ENCODE measurements around the gene CPD.

Gene CPD

DNA sequence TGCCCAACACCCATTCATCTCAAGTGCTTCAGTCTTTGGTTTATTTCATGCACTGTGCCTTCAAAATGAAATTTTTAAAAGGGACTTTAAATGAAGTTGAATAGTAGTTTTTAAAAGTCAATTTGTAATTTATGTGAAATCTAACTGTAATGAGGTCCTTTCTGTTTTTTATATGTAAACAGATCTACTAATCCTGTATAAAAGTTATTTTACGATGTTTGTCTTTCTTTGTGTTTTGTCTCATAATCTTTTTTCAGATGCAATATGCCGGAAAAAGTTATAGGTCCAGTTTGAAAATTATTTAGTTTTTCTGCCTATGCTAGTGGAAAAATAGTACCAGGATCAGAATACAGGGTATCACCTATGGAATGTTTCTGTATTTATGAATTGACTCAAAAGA, 89.7 kb downstream of the CPD start:
- Mint-ChIP-seq H3K4me3 (no peak overlapping the region), H3K27me3 (no peaks in the 10 kb centered on the region), H3K27ac (no peak overlapping the region), H3K4me1 (ENCODE audit: low read depth) (no peaks in the 10 kb centered on the region), H3K36me3 (peaks cover 5% of the 10 kb centered on the region), H3K9me3 (ENCODE audit: low read depth) (no peaks in the 10 kb centered on the region)

DNA sequence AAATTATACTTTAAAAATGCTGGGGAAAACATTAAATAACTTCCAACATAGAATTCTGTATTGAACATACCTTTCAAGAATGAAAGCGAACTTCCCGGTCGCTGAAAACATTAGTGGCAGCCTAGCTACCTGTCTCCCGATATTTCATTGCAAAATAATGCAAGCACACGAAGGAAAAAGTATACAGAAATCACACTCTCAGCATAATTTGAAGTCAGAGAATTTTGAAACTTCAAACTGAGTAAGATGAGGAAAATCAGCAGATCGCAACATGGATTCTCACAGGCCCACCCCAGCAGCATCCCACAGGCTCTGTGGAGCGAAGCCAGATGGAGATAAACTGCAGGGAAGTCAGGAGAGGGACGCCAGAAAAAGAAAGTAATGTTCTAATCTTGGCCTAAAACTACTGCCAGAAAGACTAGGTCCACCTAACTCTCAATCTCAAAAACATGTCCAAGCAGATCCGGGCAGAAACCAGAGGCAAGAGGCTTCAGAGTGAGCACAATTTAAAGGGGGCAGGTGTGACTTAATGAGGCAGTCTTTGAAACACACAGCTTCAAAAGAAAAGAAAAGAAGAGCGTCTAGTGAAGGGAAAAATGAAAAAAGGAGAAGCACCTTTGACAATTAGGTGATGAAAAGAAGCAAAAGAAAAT, 93.6 kb downstream of the CPD start:
- Mint-ChIP-seq H3K27me3 (no peaks in the 10 kb centered on the region), H3K4me3 (no peak overlapping the region), H3K27ac (no peak overlapping the region), H3K36me3 (peaks cover 4% of the 10 kb centered on the region), H3K9me3 (ENCODE audit: low read depth) (no peaks in the 10 kb centered on the region), H3K4me1 (ENCODE audit: low read depth) (peaks cover 19% of the 10 kb centered on the region)

DNA sequence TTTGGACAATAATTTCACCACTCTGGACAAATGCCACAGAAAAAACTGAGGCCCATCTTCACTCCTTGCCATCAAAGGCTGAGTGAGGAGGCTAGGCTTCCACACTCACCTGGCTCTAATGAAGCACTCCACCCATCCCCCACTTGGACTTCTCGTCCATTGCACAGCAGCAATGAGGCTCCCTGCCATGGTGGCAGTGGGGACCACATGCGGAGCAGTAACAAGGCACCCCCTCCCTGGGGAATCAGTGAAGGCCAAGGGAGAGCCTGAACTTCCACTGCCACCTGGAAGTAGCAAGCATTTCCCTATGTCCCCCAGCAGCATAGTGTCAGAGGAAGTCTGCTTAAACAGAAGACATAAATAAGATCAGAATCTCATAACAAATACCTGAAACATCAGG, 96.5 kb downstream of the CPD start:
- Mint-ChIP-seq H3K36me3 (peaks cover 4% of the 10 kb centered on the region), H3K9me3 (ENCODE audit: low read depth) (no peaks in the 10 kb centered on the region), H3K27ac (no peak overlapping the region), H3K4me1 (ENCODE audit: low read depth) (peaks cover 37% of the 10 kb centered on the region), H3K27me3 (no peaks in the 10 kb centered on the region), H3K4me3 (no peak overlapping the region)

DNA sequence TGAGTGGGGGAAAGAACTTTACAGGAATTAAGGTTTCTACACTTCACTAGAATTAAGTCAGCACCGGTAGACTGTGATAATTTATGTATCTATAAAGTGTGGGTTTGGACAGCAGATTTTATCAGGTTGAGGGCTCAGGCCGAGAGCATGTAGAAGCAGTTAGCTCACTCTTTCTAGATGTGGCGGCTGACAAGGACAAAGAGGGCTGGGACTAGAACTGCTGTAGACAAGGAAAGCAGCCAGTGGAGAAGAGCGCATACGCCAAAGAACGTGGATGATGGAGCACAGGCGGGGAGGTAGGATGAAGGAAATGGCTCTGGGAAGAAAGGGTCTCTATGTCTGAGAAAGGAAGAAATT, 98.0 kb downstream of the CPD start:
- peaks cover 42% of the 10 kb centered on the region for H3K4me1 Mint-ChIP-seq (ENCODE audit: low read depth)
- H3K27me3 Mint-ChIP-seq: no peaks in the 10 kb centered on the region
- H3K27ac Mint-ChIP-seq: peak overlapping the region; percentile 99
- no peaks in the 10 kb centered on the region for H3K9me3 Mint-ChIP-seq (ENCODE audit: low read depth)
- peak overlapping the region; percentile 99 for H3K4me3 Mint-ChIP-seq
- peaks cover 4% of the 10 kb centered on the region for H3K36me3 Mint-ChIP-seq

DNA sequence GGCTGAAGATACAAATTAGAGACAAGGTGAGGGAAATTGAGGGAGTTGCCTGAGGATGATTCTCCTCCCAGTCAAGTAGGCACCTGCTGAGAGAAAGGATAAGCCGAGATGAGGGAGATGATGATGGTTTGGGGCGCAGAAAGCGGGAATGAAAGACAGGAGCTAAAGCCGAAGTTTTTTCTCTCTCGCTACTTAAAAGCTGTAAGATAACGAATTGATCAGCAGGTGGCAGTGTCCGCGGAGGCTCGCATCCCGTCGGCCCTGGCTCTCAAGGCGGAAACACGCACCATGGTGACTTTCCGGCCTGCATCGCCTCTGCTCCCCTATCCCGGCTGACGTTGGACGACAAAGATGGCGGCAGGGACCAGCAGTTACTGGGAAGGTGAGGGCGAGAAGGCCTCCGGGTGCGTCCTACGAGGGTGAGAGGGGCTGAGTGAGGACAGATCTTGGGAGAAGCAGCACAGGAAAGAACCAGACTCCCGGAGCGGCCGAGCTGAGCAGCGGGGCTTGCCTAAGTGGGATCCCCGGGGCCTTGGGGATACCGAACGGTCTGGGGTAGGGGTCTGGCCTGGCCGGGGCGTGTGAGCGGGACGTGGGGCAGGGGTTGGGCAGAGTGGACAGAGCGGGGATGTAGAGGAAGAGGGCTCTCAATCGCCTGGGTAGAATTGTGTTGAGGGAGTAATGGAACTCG, 98.5 kb downstream of the CPD start, which contains the start of gene GOSR1:
Gene GOSR1 (plus strand): TSS at position 326 of the 691 bp plus-strand sequence. CDS start 26 bp downstream, at position 352.
- Mint-ChIP-seq H3K27me3 (no peaks in the 10 kb centered on the region), H3K4me1 (ENCODE audit: low read depth) (peaks cover 44% of the 10 kb centered on the region), H3K27ac (peak within 1 kb of the TSS; percentile 99), H3K36me3 (peaks cover 4% of the 10 kb centered on the region), H3K9me3 (ENCODE audit: low read depth) (no peaks in the 10 kb centered on the region), H3K4me3 (peak within 1 kb of the TSS; percentile 99)

DNA sequence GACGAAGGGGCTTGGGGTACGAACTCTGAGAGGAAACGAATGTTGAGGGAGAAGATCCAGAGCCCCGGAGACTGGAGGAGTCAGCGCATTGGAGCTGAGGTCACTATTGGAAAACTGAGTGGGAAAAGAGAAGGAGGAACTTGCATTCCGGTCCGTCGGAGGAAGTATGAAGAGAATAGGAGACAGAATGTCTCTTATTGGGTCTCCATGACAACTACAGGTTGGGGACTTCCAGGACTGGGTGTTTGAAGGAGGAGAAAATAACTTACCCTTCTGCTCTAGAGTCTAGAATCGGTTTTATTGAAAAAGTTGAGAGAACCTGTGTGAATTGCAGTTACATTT, 99.0 kb downstream of the CPD start:
- Mint-ChIP-seq H3K27me3 (no peaks in the 10 kb centered on the region), H3K27ac (peak overlapping the region; percentile 99), H3K9me3 (ENCODE audit: low read depth) (no peaks in the 10 kb centered on the region), H3K4me3 (peak overlapping the region; percentile 99), H3K4me1 (ENCODE audit: low read depth) (peaks cover 45% of the 10 kb centered on the region), H3K36me3 (peaks cover 4% of the 10 kb centered on the region)

DNA sequence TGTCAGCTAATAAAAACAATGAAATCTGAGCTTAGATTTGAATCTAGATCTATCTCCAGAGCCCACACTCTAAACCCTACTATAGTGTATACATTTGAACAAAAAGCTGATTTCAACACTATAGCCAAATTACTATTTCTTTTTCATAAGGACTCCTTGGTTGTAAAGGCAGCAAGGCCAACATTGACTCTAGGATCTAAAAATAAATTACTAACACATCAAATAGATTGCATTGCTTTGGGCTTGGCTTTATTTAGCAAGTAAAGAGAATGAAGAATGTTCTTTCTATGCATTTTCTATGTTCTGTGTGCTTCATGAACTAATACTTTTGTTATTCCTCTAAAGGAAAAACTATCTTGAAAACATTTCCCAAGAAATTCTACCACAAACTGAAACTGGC, 103.8 kb downstream of the CPD start:
- H3K4me3 Mint-ChIP-seq: no peak overlapping the region
- H3K36me3 Mint-ChIP-seq: no peaks in the 10 kb centered on the region
- H3K9me3 Mint-ChIP-seq (ENCODE audit: low read depth): no peaks in the 10 kb centered on the region
- H3K27me3 Mint-ChIP-seq: no peaks in the 10 kb centered on the region
- H3K4me1 Mint-ChIP-seq (ENCODE audit: low read depth): peaks cover 35% of the 10 kb centered on the region
- H3K27ac Mint-ChIP-seq: no peak overlapping the region

DNA sequence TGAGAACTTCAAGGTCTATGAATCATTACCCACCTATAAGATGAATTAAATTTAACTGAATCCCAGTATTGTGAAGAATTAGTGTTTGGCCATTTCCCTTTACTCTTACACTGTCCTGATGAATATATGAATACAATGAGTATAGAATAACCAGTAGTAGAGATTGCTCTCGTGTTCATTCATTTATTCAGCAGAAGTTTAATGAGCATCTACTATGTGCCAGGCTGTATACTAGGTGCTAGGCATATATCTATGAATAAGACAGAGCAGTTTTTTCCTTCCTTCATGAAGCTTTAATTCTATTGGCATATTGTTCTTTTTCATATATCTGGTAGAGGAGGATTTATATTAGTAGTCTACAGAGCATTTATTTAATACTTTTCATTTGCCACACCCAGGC, 104.4 kb downstream of the CPD start:
- no peaks in the 10 kb centered on the region for H3K27me3 Mint-ChIP-seq
- peaks cover 29% of the 10 kb centered on the region for H3K4me1 Mint-ChIP-seq (ENCODE audit: low read depth)
- no peaks in the 10 kb centered on the region for H3K9me3 Mint-ChIP-seq (ENCODE audit: low read depth)
- no peak overlapping the region for H3K27ac Mint-ChIP-seq
- H3K4me3 Mint-ChIP-seq: no peak overlapping the region
- H3K36me3 Mint-ChIP-seq: no peaks in the 10 kb centered on the region

DNA sequence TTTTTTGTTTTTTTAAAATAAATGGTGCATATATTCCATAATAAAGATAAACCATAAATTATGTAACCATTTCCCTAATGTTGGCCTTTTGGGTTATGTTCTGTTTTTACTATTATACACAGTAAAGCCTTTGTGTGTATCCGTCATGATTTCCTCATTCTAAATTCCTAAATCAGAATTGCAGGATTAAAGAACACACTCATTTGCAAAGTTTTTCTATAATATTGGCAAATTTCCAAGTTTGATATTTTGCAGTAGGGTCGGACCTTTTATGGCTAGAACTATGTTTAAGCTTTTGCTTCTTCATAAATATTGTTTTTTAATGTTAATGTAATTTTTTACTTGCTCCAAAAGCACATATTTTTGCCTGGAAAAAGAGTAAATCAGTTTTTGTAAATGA, 115.1 kb downstream of the CPD start:
- no peaks in the 10 kb centered on the region for H3K27me3 Mint-ChIP-seq
- H3K36me3 Mint-ChIP-seq: peaks cover 10% of the 10 kb centered on the region
- H3K27ac Mint-ChIP-seq: no peak overlapping the region
- H3K9me3 Mint-ChIP-seq (ENCODE audit: low read depth): no peaks in the 10 kb centered on the region
- H3K4me3 Mint-ChIP-seq: no peak overlapping the region
- peaks cover 7% of the 10 kb centered on the region for H3K4me1 Mint-ChIP-seq (ENCODE audit: low read depth)

DNA sequence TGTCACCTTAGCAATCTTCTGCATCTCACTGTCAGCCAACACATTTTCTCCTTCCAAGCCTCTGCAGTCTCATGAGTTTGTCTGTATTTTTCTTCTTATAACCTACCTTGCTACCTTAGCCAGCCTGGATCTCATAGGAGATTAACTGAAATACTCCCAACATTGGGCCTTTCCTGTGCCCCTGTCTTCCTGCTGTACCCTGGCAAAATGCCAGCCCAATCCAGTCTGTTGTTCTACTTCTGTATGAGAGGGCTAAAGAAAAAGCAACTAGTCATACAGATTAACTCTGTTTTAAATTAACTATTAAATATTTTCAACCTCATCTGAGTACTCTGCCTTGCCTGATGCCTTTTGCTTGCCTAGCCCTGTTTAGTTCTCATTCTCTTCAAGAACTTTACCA, 116.9 kb downstream of the CPD start:
- Mint-ChIP-seq H3K4me1 (ENCODE audit: low read depth) (peaks cover 19% of the 10 kb centered on the region), H3K9me3 (ENCODE audit: low read depth) (no peaks in the 10 kb centered on the region), H3K4me3 (no peak overlapping the region), H3K27ac (no peak overlapping the region), H3K36me3 (peaks cover 20% of the 10 kb centered on the region), H3K27me3 (no peaks in the 10 kb centered on the region)

DNA sequence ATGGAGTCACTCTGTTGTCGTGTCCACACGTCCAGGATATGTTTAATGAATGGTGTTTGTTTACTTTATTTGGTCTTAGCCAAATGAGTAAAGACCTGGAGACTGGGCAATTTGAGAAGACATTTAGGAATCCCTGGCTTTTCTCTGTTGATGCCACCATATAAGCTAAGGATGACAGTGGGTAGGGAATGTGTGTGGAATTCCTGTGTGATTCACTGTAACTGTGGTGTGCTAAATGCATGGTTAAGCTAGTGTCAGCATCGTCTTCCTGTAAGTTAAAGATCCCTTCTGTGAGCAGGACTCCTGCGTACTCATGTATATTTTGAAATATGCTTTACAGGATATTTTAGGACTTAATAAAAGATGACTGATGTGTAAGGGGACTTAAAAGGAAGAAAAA, 124.8 kb downstream of the CPD start:
- Mint-ChIP-seq H3K27ac (no peak overlapping the region), H3K9me3 (ENCODE audit: low read depth) (no peaks in the 10 kb centered on the region), H3K36me3 (peaks cover 28% of the 10 kb centered on the region), H3K4me1 (ENCODE audit: low read depth) (peaks cover 36% of the 10 kb centered on the region), H3K27me3 (no peaks in the 10 kb centered on the region), H3K4me3 (no peak overlapping the region)

DNA sequence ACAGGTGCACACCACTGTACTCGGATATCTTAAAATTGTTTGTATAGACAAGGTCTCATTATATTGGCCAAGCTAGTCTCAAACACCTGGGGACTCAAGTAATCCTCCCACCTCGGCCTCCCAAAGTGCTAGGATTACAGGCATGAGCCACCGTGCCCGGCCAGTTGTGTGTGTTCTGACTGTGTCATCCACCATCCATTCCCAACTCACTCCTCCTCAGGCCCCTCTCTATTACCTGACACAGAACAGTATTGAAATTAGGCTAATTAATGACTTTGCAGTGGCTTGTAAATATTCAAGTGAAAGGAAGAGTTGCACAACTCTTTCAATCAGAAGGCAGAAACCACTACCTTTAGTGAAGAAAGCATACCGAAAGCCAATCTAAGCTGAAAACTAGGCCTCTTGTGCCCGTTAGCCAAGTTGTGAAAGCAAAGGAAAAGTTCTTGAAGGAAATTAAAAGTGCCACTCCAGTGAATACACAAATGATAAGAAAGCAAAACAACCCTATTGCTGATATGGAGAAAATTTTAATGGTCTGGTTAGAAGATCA, 127.2 kb downstream of the CPD start:
- peaks cover 17% of the 10 kb centered on the region for H3K36me3 Mint-ChIP-seq

DNA sequence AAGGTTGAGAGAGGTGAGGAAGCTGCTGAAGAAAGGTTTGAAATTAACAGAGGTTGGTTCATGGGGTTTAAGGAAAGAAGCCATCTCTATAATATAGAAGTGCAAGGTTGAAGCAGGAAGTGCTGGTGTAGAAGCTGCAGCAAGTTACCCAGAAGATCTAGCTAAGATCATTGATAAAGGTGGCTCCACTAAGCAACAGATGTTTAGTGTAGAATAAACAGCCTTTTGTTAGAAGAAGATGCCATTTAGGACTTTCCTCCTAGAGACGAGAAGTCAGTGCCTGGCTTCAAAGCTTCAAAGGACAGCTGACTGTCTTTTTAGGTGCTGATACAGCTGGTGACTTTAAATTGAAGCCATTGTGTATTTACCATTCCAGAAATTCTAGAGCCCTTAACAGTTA, 127.8 kb downstream of the CPD start:
- Mint-ChIP-seq H3K4me3 (no peak overlapping the region), H3K27me3 (no peaks in the 10 kb centered on the region), H3K27ac (no peak overlapping the region), H3K4me1 (ENCODE audit: low read depth) (peaks cover 20% of the 10 kb centered on the region), H3K36me3 (peaks cover 15% of the 10 kb centered on the region), H3K9me3 (ENCODE audit: low read depth) (no peaks in the 10 kb centered on the region)

More for the DNA sequence above, 127.2 kb downstream of the CPD start:
- Mint-ChIP-seq H3K27me3 (no peaks in the 10 kb centered on the region), H3K9me3 (ENCODE audit: low read depth) (no peaks in the 10 kb centered on the region), H3K4me3 (no peak overlapping the region), H3K27ac (no peak overlapping the region), H3K4me1 (ENCODE audit: low read depth) (peaks cover 22% of the 10 kb centered on the region)

DNA sequence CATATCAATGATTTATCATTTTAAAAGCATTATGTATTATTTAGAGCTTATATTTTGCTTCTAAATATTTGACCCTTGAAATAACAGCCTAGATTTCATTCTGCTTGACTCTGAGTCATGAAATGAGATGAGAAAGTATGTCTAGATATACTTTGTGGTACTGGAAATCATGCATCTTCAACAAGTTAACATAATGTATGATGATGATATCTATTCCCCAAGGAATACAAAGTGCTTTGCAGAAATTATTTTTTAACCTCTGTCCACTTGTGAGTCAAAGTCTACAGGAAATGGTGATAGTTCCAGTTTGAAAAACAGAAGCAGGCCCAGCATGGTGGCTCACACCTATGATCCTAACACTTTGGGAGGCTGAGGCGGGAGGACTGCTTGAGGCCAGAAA, 134.6 kb downstream of the CPD start:
- H3K9me3 Mint-ChIP-seq (ENCODE audit: low read depth): no peaks in the 10 kb centered on the region
- H3K36me3 Mint-ChIP-seq: peaks cover 4% of the 10 kb centered on the region
- no peak overlapping the region for H3K4me3 Mint-ChIP-seq
- no peaks in the 10 kb centered on the region for H3K27me3 Mint-ChIP-seq
- H3K27ac Mint-ChIP-seq: no peak overlapping the region
- peaks cover 8% of the 10 kb centered on the region for H3K4me1 Mint-ChIP-seq (ENCODE audit: low read depth)

DNA sequence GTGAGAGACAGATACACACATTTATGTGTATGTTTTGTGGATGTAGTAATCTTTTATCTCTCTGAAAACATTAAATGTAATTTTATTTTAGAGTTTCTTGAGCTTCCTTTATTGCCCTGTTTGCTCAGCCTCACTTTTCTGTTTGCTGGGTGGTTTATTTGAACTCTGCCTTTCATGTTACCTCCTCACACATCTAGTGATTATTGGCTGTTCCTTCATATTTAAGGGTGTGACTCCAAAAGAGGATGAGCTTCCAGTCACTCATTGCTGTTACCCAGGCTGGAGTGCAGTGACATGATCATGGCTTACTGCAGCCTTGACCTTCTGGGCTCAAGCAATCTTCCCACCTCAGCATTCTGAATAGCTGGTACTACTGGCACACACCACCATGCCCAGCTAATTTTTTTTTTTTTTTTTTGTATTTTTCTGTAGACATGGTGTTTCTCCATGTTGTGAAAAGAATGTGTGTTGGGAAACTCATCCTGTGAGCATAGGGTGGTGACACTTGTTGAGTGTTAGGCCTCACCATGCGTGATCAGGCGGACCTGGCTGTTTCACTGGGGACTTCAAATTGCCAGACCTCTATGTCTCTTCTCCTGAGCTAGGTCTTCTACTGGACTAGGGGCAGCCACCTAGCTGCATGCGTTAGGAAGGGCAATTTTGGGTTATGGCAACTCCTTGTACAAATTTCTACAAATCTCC, 136.3 kb downstream of the CPD start:
- Mint-ChIP-seq H3K27ac (no peak overlapping the region), H3K36me3 (peaks cover 4% of the 10 kb centered on the region), H3K4me1 (ENCODE audit: low read depth) (peaks cover 12% of the 10 kb centered on the region), H3K27me3 (no peaks in the 10 kb centered on the region), H3K9me3 (ENCODE audit: low read depth) (no peaks in the 10 kb centered on the region), H3K4me3 (no peak overlapping the region)

Data from activated naive CD8-positive, alpha-beta T cell (primary cell).